Stimulated activated CD8-positive, alpha-beta memory T cell treated with anti-CD3 and anti-CD28 coated beads, Interleukin-4, amount 100 ng/mL, for 24 hours (primary cell): Measurements from ENCODE around the gene MDP1.

ENCODE experiments used
- DNase-seq: peaks from one replicate; pipeline ENCODE4 v3.0.0-alpha.2; 2020; ENCODE audit warnings: low read depth

MDP1 gene

DNA sequence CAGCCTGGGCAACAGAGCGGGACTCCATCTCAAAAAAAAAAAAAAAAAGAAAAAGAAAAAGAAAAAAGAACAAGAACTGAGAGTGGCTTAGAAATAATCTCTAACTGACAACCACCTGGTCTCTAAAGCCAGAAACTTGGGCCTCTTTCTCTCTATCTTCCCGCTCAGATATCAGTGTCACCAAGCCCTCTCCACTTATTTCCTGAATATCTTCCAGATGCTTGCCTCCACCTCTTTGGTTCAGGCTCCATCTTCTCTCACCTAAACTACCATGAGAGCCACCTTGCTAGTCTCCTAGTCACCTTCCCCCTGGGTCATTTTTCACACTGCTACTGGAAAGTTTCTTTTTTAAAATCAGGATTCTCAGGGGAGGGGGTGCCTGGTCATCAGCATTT, 18.8 kb downstream of the MDP1 start:
- no peak for DNase-seq

DNA sequence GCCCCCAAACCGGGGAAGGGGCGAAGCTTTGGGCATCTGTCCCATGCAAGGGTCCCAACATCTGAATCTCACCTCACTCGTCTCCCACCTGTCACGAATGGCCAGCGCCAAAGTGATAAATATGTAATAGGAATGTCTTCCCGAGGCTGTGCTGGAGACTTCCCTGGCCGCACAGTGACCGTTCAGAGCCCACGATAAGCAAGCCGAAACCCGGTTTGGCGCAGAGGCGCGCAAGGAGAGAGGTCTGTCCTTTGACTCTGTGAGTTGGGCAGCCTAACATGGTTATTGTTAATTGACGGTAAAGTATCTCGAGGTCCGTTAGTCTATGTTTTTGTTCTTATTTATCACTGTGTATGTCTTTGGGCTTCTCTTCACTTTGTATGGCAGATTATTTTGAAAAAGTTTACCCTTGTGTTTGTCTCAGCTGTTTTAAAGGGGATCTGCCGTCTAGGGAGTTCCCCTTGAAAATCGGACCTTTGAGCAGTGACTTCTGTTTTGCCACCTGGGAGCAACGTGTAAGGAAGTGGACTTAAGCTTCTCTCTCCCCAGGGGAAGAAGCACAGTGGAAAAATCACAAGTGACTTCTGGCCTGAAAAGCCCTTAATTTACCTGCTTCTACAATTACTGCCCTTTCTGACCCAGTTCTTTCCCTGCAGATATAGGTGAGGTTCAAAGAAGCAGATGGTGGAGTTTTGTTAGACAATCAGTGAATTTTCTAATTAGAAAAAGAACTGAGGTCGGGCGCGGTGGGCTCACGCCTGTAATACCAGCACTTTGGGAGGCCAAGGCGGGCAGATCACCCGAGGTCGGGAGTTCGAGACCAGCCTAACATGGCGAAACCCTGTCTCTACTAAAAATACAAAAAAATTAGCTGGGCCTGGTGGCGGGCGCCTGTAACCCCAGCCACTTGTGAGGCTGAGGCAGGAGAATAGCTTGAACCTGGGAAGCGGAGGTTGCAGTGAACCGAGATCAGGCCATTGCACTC, 19.5 kb downstream of the MDP1 start:
- no peak for DNase-seq

DNA sequence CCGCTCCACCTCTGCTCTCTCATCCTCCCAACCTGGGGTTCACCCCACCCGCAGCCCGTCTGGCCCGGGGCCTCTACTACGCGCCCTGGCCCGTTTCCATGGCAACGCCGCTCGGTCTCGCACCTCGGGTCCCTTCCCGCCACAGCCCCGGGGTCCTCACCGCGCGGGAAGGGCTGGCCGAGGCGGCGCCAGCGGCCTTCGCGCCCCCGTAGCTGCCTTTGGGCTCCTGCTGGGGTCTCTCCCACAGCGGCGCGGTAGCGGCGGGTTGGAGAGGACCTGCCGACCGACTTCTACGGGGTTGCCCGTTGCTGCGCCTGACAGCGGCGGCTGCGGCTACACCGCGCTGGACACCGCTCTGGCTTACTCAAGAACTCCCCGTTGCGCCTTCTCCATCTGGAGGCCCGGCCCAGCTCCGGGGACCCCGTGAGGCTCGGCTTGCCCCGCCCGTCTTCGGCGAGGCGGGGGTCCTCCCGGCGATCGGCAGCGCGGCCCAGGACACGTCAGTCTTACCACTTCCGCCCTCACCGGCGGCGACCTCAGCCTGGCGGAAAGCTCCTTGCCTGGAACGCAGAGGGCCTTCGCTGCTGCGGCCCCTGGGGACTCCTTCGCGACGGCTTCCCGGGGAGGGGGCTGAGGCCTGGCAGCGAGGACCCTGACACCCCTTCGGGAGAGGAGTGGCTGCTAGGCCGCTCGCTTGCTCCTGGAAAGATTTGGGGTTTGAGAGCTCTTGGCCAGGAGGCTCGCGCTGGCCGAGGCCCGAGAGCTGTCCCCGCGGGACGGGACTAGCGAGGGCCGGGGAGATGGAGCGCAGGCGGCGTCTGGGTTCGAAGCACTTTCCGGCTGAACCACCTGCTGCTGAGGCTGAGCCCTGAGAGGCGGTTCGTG, 20.4 kb downstream of the MDP1 start, which contains the start of gene TM9SF1:
Gene TM9SF1, minus strand, starts transcription at position 256 of the 885 bp plus-strand sequence. CDS start 422 bp downstream, outside the sequence.
- DNase-seq: peak; percentile 79

DNA sequence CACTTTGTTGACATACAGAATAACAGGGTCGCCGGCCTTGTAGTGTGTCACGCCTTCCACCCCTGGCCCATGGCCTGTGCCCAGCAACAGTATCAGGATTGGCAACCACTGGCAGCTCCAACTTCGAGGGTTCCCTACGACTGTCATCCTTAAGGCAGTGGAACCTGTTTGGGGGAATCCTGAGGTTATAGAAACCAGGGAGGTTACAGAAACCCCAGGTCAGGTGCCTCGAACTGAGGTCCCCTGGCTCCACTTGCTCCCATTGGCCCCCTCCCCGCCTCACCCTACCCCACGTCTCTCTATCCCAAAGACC, 21.0 kb downstream of the MDP1 start:
- no peak for DNase-seq

DNA sequence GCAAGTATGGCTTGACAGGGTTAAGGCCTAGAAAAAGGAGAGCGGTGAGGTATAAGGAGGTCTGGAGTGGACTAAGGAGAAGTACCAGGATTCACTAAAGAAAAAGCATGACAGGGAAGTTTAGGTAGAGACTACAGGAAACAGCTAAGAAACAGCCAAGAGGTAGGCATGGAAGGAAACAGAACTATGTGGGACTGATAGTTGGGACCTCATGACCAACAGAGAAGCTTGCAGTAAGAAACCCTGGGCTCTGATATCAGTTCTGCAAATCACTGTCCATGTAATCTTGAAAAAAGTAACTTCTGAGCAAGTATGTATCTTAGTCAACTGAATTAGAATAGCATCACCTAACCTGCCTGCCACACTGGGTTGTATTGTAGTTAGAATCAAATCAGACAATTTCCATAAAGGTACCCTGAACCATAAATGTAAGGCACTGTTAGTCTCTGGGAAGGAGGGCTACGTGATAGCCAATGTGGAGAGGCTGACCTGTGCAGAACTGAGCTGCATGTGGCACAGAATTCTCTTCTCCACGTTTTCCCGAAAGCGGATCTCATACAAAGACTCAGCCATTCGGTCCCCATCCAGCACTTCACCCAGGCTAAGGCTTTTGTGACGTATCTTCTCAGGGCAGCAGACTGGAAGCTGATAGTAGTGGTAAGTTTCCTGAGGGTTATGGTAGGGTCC, 21.5 kb downstream of the MDP1 start:
- DNase-seq: no peak

DNA sequence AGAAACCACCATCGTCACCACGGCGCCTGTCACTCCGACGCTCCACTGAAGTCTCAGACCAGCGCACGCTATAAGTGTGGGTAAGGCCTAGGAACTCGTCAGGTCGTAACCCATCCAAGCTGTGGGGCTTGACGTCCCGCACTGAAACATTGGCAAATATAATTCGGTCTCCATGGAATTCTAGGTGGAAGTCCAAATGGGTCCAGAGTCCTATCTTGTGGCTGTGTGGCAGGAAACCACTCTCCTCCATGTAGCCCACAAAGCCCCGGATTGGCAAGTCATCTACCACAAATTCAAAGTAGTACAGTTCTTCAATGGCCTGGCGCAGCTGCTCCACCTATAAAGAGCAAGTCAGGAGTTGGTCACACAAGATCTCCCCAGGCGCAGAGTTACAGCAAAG, 22.9 kb downstream of the MDP1 start:
- no peak for DNase-seq

DNA sequence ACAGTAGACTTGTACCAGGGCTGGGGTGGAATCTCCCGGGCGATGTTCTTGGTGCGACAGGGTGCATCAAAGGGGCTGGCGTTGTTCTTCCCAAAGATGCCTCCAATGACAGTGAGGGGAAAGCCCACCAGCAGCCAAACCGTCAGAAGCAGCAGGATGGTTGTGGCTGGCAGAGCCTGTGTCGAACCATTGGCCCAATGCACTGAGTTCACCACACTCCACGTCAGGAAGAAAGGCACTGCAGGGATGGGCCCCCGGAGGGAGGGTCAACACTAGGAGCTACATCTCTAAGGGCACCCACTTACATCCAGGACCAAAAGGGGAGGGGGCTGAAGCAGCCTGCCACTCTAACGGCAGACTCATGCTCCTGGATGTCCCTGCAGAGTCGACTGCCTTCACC, 25.4 kb downstream of the MDP1 start:
- DNase-seq: no peak

DNA sequence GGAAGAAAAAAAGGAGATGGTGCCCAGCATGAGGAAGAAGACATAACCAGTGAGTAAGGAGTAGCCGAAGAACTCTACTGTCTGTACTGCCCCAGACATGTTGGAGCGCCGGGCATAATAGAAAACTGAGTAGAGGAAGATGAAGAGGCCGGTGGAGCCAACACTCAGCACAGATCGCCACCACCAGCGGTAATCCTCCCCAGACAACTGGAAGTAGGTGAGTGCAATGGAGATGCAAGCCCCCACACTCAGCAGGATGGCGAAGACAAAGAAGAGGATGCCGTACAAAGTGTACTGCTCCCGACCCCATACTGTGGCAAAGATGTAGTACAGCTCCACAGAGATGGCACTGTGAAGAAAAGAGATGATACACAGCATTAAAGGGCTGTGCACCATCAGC, 26.4 kb downstream of the MDP1 start:
- no peak for DNase-seq

DNA sequence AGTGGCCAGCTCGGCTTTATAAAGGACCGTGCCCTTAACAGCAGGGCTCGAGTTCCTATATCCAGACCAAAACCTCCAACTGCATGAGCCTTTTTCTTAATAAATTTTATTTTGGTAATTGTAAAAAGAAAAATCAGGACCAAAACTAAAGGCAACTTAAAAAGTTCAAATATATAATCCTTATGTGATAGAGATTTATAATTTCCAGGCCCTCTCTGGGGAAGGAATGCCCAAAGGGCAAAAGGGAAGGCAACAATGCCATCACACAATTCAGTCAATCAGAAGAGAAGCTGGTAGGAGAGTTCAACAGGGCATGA, 26.8 kb downstream of the MDP1 start:
- no peak for DNase-seq

DNA sequence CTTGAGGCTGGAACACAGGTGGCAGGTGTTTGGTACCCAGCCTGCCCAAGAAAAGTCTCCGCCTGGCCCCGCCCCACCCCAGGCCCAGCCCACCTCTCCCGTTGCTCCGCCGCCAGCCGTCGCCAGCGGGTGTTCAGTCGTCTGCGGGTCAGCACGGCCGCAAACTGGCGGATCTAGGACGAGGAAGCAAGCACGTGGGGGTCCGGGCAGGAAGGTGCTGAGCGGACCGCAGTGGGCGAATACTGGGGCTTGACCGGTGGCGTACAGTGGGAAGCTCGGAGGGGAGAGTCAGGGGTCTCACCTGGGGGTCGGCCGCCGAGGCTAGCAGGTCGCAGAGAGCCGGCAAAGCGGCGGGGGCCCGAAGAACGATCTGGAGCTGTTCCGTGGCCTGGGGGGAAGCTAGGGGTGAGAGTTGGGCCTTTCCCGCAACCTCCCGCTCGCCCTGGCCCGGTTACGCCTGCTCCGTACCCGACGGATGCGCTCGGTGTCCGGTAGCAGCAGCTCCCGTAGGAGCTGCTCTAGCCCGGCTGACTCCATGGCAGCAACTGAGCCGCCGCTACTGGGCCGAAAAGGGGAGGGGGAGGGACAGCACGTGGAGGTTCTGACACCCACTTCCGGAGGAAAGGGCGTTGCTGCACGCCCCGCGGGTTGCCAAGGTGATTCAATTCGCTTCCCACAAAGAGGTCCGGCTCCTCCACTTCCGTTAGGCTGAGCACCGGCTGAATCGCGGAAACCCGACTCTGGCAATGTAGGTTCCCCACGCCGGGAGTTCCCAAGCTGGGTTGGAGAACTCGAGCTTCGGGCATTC, 27.4 kb downstream of the MDP1 start, which contains the start of gene IPO4:
Gene IPO4, minus strand, starts transcription at position 566 of the 808 bp plus-strand sequence. Its CDS starts 29 bp downstream, at position 537.
- DNase-seq: peak; percentile 92

DNA sequence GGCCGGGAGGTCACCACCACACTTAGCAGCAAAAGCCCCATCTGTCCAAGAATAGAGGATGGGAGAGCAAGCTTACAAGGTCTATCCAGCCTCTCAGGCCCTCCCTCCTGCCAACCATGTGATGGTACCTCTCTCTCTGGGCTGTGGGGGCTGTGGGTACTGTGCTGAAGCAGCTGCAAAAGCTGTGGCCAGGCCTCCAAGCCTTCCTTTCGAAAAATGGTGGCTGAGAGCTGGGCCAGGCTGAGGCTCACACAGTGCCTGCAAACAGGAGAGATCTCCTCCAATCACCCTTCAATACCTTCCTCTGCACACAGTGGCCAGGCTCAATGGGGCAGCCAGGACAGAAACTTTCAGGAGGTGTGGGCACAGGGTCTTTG, 28.3 kb downstream of the MDP1 start:
- no peak for DNase-seq

DNA sequence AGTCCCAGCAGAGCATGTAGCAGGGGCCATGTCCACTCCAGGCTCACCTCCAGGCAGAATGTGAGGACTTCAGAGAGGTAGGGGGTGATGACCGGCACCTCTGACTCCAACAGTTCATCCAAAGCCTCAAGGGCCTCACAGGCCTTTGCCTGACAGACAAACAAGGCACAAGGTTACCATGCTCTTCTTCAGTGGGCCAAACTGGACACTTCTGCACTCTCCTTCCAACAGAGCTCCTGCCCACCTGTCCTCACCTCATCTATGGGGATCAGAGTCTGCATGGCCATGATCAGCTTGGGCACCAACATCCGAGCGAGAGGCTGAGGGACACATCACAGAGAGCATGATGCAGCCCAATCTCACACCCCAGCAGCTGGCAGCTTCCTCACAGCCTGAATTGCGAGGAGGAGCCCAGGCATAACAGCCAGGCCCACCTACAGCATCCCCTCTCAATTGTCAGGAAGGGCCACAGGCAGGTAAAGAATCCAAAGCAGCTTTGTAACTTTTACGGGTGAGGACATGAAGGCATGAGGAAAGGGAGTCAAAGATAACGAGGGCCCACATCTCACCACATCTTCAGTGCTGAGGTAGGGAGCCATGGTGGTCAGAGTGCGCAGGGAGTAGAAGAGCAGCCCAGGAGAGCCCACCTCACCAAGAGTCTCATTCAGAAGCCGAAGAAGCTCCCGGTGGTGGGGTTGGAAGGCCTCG, 28.9 kb downstream of the MDP1 start:
- no peak for DNase-seq

DNA sequence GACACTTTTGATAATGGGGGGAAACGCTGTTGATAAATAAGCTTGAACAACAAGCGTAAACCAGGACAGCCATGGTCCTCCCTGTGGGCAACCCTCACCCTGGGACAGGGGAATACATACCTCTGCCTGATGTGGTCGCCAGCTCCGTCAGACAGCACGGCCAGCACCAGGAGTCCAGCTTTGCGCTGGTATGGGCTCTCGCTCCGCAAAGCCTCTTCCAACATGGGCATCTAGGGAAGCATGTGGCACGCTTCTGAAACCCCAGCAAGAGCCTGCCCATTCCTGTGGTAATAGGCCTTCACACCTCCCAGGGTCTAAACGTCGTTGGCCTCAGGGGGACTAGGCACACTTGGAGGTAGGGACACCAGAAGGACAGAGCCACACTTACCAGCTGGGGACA, 30.1 kb downstream of the MDP1 start:
- DNase-seq: no peak

DNA sequence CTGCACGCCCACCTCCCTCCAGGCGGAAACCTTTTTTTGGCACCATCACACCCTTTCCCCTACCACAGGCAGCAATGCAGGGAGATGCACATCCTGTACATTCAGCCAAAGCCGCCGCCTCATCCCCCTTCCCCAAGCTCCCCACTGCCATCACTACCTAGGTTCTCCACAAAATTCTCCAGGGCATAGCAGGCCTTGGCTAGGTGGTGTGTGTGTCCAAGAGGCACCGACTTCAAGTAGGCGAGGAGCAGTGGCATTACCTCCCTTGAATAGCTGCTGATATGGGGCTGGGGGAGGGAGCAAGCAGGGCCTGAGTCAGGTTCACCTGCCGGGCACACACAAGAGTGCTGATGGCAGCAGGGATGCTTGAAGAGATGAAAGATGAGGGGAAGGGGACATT, 30.8 kb downstream of the MDP1 start:
- DNase-seq: no peak

DNA sequence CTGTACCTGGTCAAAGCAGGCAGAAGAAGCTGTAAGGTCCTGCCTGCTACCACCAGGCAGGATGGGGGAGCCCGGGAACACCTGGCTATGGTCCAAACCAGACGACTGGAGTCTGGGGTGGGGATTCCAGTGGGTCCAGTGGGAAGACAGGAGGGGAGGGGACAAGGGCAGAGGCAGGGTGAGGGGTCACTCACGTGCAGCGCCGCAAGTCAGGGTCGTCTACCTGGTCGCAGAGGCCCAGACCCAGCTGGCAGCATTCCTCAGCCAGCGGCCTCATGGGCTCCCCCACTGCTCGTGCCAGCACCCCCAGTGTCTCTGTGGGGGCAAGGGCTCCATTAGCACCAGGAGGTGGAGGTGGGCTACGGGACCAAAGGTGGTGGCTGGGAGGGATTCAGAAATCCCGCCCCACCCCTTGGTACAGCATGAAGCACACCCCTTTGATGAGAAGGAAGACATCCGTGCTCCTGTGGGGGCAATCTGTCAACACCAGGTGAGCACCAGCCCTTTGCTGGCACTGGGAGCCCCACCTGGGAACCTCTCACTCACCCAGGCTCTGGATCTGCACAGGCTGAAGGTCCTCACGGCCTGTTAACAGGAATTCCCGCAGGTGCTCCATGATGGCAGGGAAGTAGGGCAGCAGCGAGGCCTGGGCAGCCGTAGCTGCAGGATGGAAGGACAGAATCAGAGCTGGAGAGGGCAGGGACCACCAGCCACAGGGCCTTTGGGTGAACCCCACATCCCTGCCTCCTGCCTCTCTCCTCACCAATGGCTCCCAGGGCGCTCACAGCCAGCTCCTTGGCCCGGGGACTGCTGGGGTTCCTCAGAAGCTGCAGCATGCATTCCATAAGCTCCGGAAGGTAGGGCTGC, 31.5 kb downstream of the MDP1 start:
- DNase-seq: no peak

DNA sequence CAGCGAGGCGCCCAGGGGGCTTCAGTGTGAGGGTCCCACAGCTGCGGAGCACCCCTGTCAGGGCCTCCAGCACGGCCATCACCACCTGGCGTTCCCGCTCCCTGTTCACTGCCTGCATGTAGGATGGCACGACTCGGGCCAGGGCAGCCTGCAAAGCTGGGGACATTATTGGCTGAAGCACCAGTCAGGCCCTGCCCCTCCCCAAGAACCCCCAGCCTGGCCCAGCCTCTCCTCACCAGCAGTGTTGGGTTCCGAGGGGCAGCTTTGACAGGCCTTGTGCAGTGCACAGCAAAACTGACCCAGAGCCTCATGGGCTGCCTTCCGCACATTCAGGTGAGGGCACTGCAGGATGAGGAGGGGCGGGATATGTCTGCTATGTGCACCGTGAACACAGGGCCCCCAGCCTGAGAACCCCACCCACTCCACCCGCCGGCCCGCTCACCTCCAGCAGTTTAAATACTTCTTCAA, 32.8 kb downstream of the MDP1 start:
- no peak for DNase-seq

DNA sequence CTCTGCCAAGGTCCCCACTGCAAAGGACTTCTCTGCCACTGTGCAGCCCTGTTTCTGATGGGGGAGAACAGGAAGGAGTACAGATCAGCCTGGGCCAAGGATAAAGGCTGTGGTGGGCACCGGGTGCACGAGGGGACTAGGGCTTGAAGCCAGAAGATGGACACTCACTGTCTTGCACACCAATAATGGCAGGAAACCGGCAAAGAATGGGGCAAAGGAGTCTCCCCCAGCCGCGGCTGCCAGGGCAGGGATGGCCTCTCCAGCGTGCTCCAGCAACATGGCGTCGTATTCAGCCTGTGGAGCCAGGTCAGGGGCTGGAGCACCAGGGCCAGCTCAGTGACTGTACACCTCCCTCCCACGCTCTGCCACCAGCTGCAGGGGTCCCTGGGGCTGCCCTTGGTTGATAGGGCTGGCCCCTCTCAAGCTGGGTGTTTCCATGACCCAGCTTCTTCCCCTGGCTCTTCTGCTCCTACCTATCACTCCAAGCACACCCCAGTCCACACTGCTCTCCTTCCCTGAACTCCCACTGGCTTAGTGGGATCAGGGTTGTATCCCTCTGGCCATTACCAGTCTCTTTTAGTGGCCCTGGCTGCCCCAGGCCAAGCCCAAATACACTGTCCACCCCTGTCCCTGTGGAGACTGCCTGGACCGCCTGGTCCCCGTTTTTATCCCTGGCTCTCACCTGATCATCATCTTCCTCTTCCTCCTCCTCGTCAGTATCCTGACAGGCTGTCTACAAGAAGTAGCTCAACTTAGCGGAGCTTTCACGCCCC, 33.6 kb downstream of the MDP1 start:
- DNase-seq: no peak

DNA sequence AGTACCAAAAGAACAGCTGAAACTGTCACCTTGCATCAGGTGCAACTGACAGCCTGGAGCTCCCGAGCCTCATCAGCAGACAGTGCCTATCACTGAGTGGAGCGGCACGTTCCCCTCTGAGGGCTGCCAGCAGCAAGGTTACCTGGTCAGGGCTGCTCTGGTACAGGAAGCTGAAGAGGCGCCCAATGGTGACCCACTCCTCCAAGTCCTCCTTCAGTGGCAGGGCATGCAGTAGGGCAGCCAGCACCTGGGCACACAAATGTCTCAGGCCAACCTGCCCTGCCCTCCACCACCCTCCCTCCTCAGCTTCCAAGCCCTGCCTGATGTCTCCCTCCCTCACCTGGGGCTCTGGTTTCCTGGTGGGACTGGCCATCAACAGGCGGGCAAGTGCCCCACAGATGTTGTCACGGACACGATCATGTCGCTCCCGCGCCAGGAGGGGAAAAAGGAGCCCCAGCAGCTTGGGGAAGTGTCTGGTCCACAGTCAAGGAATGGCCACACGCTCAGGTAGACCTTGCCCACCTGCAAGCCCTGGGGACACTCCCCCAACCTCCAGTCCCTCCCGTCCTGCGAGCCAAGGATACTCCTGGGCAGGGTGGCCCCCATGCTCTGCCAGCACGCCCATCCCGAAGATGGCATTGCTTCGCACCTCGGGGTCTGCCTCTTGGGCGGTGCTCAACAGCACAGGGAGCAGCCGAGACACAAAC, 34.3 kb downstream of the MDP1 start:
- DNase-seq: no peak
